ENCODE results near the gene PGAP1.

The PGAP1 gene

DNA sequence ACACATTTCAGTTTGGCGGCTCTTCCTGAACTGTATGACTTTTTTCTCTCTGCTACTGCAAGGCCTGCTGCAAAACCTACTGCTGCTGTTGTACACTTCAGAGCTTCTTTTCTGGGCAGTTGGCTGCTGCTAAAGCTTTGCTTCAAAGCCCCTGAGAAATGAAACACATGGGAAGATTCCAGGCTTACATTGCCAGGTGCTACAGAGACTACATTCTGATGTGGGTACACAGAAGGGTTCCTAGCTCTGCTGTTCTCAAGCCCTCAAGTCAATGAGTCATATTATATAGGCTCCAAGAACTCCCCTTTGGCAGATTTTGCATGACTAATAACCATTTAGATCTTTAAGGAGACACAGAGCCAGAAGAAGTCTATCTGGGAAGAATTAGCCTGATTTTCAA is 12.9 kb upstream of the PGAP1 start:
- Histone ChIP-seq H4K20me1 (ENCODE audit: low read depth, low read length) (no peaks in the 10 kb centered on the region), H3K36me3 (ENCODE audit: low read length) (no peaks in the 10 kb centered on the region), H3K9me2 (replicated peaks; ENCODE audit: insufficient read depth, low read length) (no peaks in the 10 kb centered on the region), H3F3A (ENCODE audit: insufficient read depth) (no peaks in the 10 kb centered on the region), H3K4me3 (ENCODE audit: insufficient read depth, low read length, poor library complexity, severe bottlenecking) (no peak overlapping the region), H3K27me3 (ENCODE audit: low read length) (no peaks in the 10 kb centered on the region), H3K79me2 (ENCODE audit: insufficient read depth, low read length) (no peaks in the 10 kb centered on the region), H3K9ac (ENCODE audit: low read length) (no peak overlapping the region), H3K4me2 (ENCODE audit: low read depth, low read length, poor library complexity, severe bottlenecking) (no peak overlapping the region), H3K9me3 (ENCODE audit: insufficient read depth, low read length) (no peaks in the 10 kb centered on the region), H2AFZ (ENCODE audit: low read depth, low read length, severe bottlenecking) (no peak overlapping the region), H3K27ac (ENCODE audit: low read depth, low read length) (no peak overlapping the region)
- no peak for TF ChIP-seq EZH2phosphoT487 (conservative IDR thresholded peaks at IDR 0.05; ENCODE audit: low read length)
- TF ChIP-seq, protein P1, sequence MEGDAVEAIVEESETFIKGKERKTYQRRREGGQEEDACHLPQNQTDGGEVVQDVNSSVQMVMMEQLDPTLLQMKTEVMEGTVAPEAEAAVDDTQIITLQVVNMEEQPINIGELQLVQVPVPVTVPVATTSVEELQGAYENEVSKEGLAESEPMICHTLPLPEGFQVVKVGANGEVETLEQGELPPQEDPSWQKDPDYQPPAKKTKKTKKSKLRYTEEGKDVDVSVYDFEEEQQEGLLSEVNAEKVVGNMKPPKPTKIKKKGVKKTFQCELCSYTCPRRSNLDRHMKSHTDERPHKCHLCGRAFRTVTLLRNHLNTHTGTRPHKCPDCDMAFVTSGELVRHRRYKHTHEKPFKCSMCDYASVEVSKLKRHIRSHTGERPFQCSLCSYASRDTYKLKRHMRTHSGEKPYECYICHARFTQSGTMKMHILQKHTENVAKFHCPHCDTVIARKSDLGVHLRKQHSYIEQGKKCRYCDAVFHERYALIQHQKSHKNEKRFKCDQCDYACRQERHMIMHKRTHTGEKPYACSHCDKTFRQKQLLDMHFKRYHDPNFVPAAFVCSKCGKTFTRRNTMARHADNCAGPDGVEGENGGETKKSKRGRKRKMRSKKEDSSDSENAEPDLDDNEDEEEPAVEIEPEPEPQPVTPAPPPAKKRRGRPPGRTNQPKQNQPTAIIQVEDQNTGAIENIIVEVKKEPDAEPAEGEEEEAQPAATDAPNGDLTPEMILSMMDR (IDR thresholded peaks at IDR 0.05; ENCODE audit: insufficient read depth, low read length, poor library complexity, severe bottlenecking) = no peak

DNA sequence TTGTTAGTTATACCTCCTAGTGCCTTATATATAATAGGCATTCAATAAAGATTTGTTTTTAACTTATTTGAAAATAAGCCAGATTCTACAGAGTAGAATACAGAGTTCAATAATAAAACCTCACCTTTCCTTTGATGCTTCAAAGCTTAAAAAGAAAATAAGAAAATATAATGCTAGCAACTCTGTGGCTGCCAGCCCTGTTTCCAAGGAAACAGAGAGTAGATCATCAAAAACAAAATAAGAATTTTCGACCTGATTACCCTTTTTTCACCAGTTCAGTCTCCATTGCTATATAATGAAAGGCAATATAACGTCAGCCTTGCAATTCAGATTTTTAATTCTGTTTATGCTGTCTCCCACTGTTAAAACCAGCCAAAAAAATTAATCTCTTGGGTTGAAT is 8.9 kb upstream of the PGAP1 start:
- no peaks in the 10 kb centered on the region for H4K20me1 ChIP-seq (ENCODE audit: low read depth, low read length)
- no peak overlapping the region for H3K27ac ChIP-seq (ENCODE audit: low read depth, low read length)
- no peak overlapping the region for H3K4me2 ChIP-seq (ENCODE audit: low read depth, low read length, poor library complexity, severe bottlenecking)

DNA sequence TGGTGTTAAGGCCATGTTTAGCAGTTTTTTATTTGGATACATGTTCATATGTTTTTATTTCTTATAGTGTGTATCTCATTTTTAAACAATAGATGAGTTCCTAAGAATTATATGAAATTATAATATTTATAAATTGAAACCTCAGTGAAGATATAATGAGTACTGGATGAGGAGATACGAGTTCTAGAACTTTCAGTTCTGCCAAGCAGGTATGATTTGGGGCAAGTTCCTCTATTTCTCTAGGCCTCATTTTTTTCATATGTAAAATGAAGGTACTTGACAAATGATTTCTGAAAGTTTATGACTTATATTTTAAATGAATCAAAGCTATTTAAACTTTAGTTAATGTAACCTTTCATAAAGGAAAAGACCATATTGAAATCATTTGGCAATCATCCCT is 8.2 kb upstream of the PGAP1 start:
- Histone ChIP-seq H3K9me2 (replicated peaks; ENCODE audit: insufficient read depth, low read length) (no peaks in the 10 kb centered on the region), H3K27me3 (ENCODE audit: low read length) (no peaks in the 10 kb centered on the region), H3F3A (ENCODE audit: insufficient read depth) (no peaks in the 10 kb centered on the region), H3K27ac (ENCODE audit: low read depth, low read length) (no peak overlapping the region), H3K79me2 (ENCODE audit: insufficient read depth, low read length) (no peaks in the 10 kb centered on the region), H3K4me3 (ENCODE audit: insufficient read depth, low read length, poor library complexity, severe bottlenecking) (no peak overlapping the region), H2AFZ (ENCODE audit: low read depth, low read length, severe bottlenecking) (no peak overlapping the region), H3K9ac (ENCODE audit: low read length) (no peak overlapping the region), H3K4me2 (ENCODE audit: low read depth, low read length, poor library complexity, severe bottlenecking) (no peak overlapping the region), H3K9me3 (ENCODE audit: insufficient read depth, low read length) (no peaks in the 10 kb centered on the region), H4K20me1 (ENCODE audit: low read depth, low read length) (no peaks in the 10 kb centered on the region), H3K36me3 (ENCODE audit: low read length) (no peaks in the 10 kb centered on the region)
- TF ChIP-seq, protein P1 (IDR thresholded peaks at IDR 0.05; ENCODE audit: insufficient read depth, low read length, poor library complexity, severe bottlenecking) = no peak
- no peak for TF ChIP-seq EZH2phosphoT487 (conservative IDR thresholded peaks at IDR 0.05; ENCODE audit: low read length)

More for the DNA sequence above, 8.9 kb upstream of the PGAP1 start:
- Histone ChIP-seq H3K27me3 (ENCODE audit: low read length) (no peaks in the 10 kb centered on the region), H3K4me3 (ENCODE audit: insufficient read depth, low read length, poor library complexity, severe bottlenecking) (no peak overlapping the region), H3K9ac (ENCODE audit: low read length) (no peak overlapping the region), H3K9me2 (replicated peaks; ENCODE audit: insufficient read depth, low read length) (no peaks in the 10 kb centered on the region), H3K36me3 (ENCODE audit: low read length) (no peaks in the 10 kb centered on the region), H3F3A (ENCODE audit: insufficient read depth) (no peaks in the 10 kb centered on the region), H3K9me3 (ENCODE audit: insufficient read depth, low read length) (no peaks in the 10 kb centered on the region), H2AFZ (ENCODE audit: low read depth, low read length, severe bottlenecking) (no peak overlapping the region), H3K79me2 (ENCODE audit: insufficient read depth, low read length) (no peaks in the 10 kb centered on the region)
- no peak for TF ChIP-seq EZH2phosphoT487 (conservative IDR thresholded peaks at IDR 0.05; ENCODE audit: low read length)
- TF ChIP-seq, protein P1 (IDR thresholded peaks at IDR 0.05; ENCODE audit: insufficient read depth, low read length, poor library complexity, severe bottlenecking) = no peak
